Cardiac muscle cell (in vitro differentiated cells and primary cell): ENCODE results near the gene STARD5. TPM values are rescaled to one million over a fixed set of nuclear protein-coding genes. Genes with fewer than 3 reads are reported as not detected.

ENCODE experiments used
- DNase-seq, 2 donors: peaks; one replicate each; pipeline versions ENCODE4 v3.0.0 to v3.0.0-alpha.2; 2010 to 2017; ENCODE audit warnings: low read depth in 1 of 2, low spot score in 1 of 2
- H3K27ac ChIP-seq: fragments of 200-600 bp; sonication (generic); 2 replicates; pipeline ENCODE4 v1.5.1; 2016
- H3K27me3 ChIP-seq: fragments of 200-600 bp; sonication (generic); 2 replicates; pipeline ENCODE4 v1.6.0; 2016; ENCODE audit warnings: control low read depth
- H3K36me3 ChIP-seq: fragments of 200-600 bp; sonication (generic); 2 replicates; pipeline ENCODE4 v1.5.1; 2016; ENCODE audit warnings: control low read depth
- H3K4me1 ChIP-seq: fragments of 200-600 bp; sonication (generic); 2 replicates; pipeline ENCODE4 v1.8.1; 2017; ENCODE audit warnings: low read depth, mild to moderate bottlenecking, mixed run types
- H3K4me3 ChIP-seq: fragments of 200-600 bp; sonication (generic); 2 replicates; pipeline ENCODE4 v1.5.1; 2016; ENCODE audit warnings: mild to moderate bottlenecking
- H3K9me3 ChIP-seq: fragments of 200-600 bp; sonication (generic); 2 replicates; pipeline ENCODE4 v1.5.1; 2017; ENCODE audit warnings: low read depth, mild to moderate bottlenecking, control low read depth
- CTCF ChIP-seq: IDR thresholded peaks from 2 replicates; pipeline ENCODE4 v1.5.1; 2012; ENCODE audit warnings: low read depth, mild to moderate bottlenecking, low read length
- polyA plus RNA-seq: library from polyadenylated mRNA; unstranded; fragments of >200 nt; fragmentation: Nextera tagmentation; extraction: Ambion mirVana; gene quantifications from 2 replicates; pipeline ENCODE4 v1.2.1, GENCODE V29; 2016
- total RNA-seq: library from RNA; depleted of rRNA; stranded (reverse); fragments of >200 nt; gene quantifications from 2 replicates; pipeline ENCODE4 v1.2.3, GENCODE V29; 2016

Gene STARD5
- total and polyA plus RNA-seq, 2 experiments from 2014 or later, result 2.1 to 2.2 TPM

GRCh38 chr15:81303244-81304225, 20.4 kb downstream of the STARD5 start:
- H3K4me3 ChIP-seq, result no peak overlapping the region
- H3K9me3 ChIP-seq, result no peaks in the 10 kb centered on the region
- no peak overlapping the region for H3K27ac ChIP-seq
- H3K4me1 ChIP-seq, result no peaks in the 10 kb centered on the region
- peak in 1 of 2 donors; percentile 32 for DNase-seq
- no peaks in the 10 kb centered on the region for H3K36me3 ChIP-seq
- no peak for TF ChIP-seq CTCF
- no peaks in the 10 kb centered on the region for H3K27me3 ChIP-seq

- Histone ChIP-seq H3K27me3 (no peaks in the 10 kb centered on the region), H3K4me1 (no peaks in the 10 kb centered on the region), H3K9me3 (no peaks in the 10 kb centered on the region), H3K4me3 (no peak overlapping the region), H3K27ac (no peak overlapping the region), H3K36me3 (no peaks in the 10 kb centered on the region)
- DNase-seq, result no peak
- no peak for TF ChIP-seq CTCF
These were observed 21.2 kb downstream of the STARD5 start for GRCh38 chr15:81302701-81303109.

- no peak for TF ChIP-seq CTCF
- H3K36me3 ChIP-seq, result no peaks in the 10 kb centered on the region
- H3K27ac ChIP-seq, result no peak overlapping the region
- no peak overlapping the region for H3K4me3 ChIP-seq
- no peaks in the 10 kb centered on the region for H3K4me1 ChIP-seq
- no peaks in the 10 kb centered on the region for H3K9me3 ChIP-seq
- DNase-seq, result no peak
- H3K27me3 ChIP-seq, result no peaks in the 10 kb centered on the region
These were observed 22.0 kb downstream of the STARD5 start for GRCh38 chr15:81301815-81302399.

- no peaks in the 10 kb centered on the region for H3K27me3 ChIP-seq
- DNase-seq, result no peak
- H3K9me3 ChIP-seq, result no peaks in the 10 kb centered on the region
- no peak overlapping the region for H3K4me3 ChIP-seq
- no peaks in the 10 kb centered on the region for H3K36me3 ChIP-seq
- no peak for TF ChIP-seq CTCF
- H3K27ac ChIP-seq, result no peak overlapping the region
- no peaks in the 10 kb centered on the region for H3K4me1 ChIP-seq
These were observed 22.6 kb downstream of the STARD5 start for GRCh38 chr15:81301385-81301784.

- TF ChIP-seq CTCF, result no peak
- H3K4me1 ChIP-seq, result no peaks in the 10 kb centered on the region
- no peaks in the 10 kb centered on the region for H3K36me3 ChIP-seq
- H3K27ac ChIP-seq, result no peak overlapping the region
- H3K9me3 ChIP-seq, result no peaks in the 10 kb centered on the region
- no peaks in the 10 kb centered on the region for H3K27me3 ChIP-seq
- no peak for DNase-seq
- no peak overlapping the region for H3K4me3 ChIP-seq
These were observed 24.2 kb downstream of the STARD5 start for GRCh38 chr15:81299630-81300273.
